Esophagus muscularis mucosa (tissue), 4 donors: ENCODE data around the gene ANTXRL. TPM values are rescaled to one million over a fixed set of nuclear protein-coding genes. Genes with fewer than 3 reads are reported as not detected.

Experiments
- DNase-seq: peaks from one replicate; pipeline ENCODE4 v3.0.0-alpha.2; 2017; ENCODE audit errors: extremely low spot score
- H3K27ac ChIP-seq, 4 donors: fragments of 200-600 bp; sonication (generic); replicated peaks in 1 of 4; 1 replicate in 3 of 4; 2 replicates in 1 of 4; pipeline ENCODE4 v1.5.1; 2016 to 2019; ENCODE audit warnings: mild to moderate bottlenecking in 1 of 4
- H3K27me3 ChIP-seq, 4 donors: fragments of 200-600 bp; sonication (generic); one replicate each; pipeline versions ENCODE4 v1.5.1 to v1.6.0; 2016 to 2019
- H3K36me3 ChIP-seq, 4 donors: fragments of 200-600 bp; sonication (generic); one replicate each; pipeline ENCODE4 v1.5.1; 2016 to 2019
- H3K4me1 ChIP-seq, 4 donors: fragments of 200-600 bp; sonication (generic); one replicate each; pipeline ENCODE4 v1.5.1; 2016 to 2019
- H3K4me3 ChIP-seq, 4 donors: fragments of 200-600 bp; sonication (generic); 1 replicate in 2 of 4; 2 replicates in 2 of 4; pipeline ENCODE4 v1.5.1; 2016 to 2019; ENCODE audit warnings: mild to moderate bottlenecking in 4 of 4, moderate library complexity in 1 of 4
- H3K9me3 ChIP-seq, 4 donors: fragments of 200-600 bp; sonication (generic); 1 replicate in 3 of 4; 2 replicates in 1 of 4; pipeline ENCODE4 v1.5.1; 2016 to 2019
- EP300 ChIP-seq: sonication (generic); formaldehyde crosslinking; IDR thresholded peaks from one replicate; pipeline ENCODE4 v1.6.1; 2017; ENCODE audit warnings: antibody characterized with exemption
- POLR2A ChIP-seq: fragments of 450-650 bp; IDR thresholded peaks from one replicate; pipeline ENCODE4 v1.6.1; 2017; ENCODE audit warnings: antibody characterized with exemption, moderate library complexity, mild to moderate bottlenecking, low read depth
- POLR2AphosphoS5 ChIP-seq, 2 donors: sonication (generic); formaldehyde crosslinking; IDR thresholded peaks; one replicate each; pipeline ENCODE4 v1.6.1; 2017; ENCODE audit warnings: antibody characterized with exemption in 2 of 2
- WGBS: methylation state at CpG from one replicate; pipeline ENCODE4 v1.1.5; 2018; 5-methylcytosine and 5-hydroxymethylcytosine counted together
- intact Hi-C: fragments of 100-400 bp; cut with DNase I; formaldehyde crosslinking; loops from one replicate; pipeline ENCODE4 v1.15.1; 2023
- total RNA-seq, 4 donors: library from RNA; depleted of rRNA; stranded (reverse); fragments of >200 nt; gene quantifications; one replicate each; pipeline versions ENCODE4 v1.1.0 to v1.2.1, GENCODE V29; 2016
- TF ChIP-seq, protein P1 (sequence below), 3 experiments: fragments of 200-600 bp in 2 of 3; fragments of 450-650 bp in 1 of 3; sonication (generic) in 2 of 3; IDR thresholded peaks; one replicate each; pipeline ENCODE4 v1.5.1; 2017 to 2019; ENCODE audit warnings: antibody characterized with exemption in 3 of 3, mild to moderate bottlenecking in 2 of 3, moderate library complexity in 1 of 3

Gene ANTXRL
- total RNA-seq, 4 donors from 2014 or later, result not detected

- Histone ChIP-seq H3K27me3 (no peaks in the 10 kb centered on the region), H3K4me3 (no peak overlapping the region), H3K36me3 (no peaks in the 10 kb centered on the region), H3K27ac (no peak overlapping the region), H3K4me1 (no peaks in the 10 kb centered on the region), H3K9me3 (no peaks in the 10 kb centered on the region)
- 95% methylated on average over 2 of the region's 2 CpGs for WGBS
- TF ChIP-seq POLR2A (no peak), POLR2AphosphoS5 (IDR thresholded peaks at IDR 0.05) (no peak), EP300 (no peak)
- TF ChIP-seq, protein P1, sequence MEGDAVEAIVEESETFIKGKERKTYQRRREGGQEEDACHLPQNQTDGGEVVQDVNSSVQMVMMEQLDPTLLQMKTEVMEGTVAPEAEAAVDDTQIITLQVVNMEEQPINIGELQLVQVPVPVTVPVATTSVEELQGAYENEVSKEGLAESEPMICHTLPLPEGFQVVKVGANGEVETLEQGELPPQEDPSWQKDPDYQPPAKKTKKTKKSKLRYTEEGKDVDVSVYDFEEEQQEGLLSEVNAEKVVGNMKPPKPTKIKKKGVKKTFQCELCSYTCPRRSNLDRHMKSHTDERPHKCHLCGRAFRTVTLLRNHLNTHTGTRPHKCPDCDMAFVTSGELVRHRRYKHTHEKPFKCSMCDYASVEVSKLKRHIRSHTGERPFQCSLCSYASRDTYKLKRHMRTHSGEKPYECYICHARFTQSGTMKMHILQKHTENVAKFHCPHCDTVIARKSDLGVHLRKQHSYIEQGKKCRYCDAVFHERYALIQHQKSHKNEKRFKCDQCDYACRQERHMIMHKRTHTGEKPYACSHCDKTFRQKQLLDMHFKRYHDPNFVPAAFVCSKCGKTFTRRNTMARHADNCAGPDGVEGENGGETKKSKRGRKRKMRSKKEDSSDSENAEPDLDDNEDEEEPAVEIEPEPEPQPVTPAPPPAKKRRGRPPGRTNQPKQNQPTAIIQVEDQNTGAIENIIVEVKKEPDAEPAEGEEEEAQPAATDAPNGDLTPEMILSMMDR (IDR thresholded peaks at IDR 0.05), result no peak
- no peak for DNase-seq
- intact Hi-C loops, result no loop called here
These were observed 31.1 kb downstream of the ANTXRL start for GRCh38 chr10:46317889-46318288.

- no peak for TF ChIP-seq POLR2AphosphoS5 (IDR thresholded peaks at IDR 0.05)
- TF ChIP-seq, protein P1 (IDR thresholded peaks at IDR 0.05), result no peak
- TF ChIP-seq POLR2A, result no peak
- no peak for TF ChIP-seq EP300
- 65% methylated on average over 4 of the region's 4 CpGs for WGBS
- H3K27me3 ChIP-seq, result no peaks in the 10 kb centered on the region
These were observed 32.0 kb downstream of the ANTXRL start for GRCh38 chr10:46318799-46319198.

DNA sequence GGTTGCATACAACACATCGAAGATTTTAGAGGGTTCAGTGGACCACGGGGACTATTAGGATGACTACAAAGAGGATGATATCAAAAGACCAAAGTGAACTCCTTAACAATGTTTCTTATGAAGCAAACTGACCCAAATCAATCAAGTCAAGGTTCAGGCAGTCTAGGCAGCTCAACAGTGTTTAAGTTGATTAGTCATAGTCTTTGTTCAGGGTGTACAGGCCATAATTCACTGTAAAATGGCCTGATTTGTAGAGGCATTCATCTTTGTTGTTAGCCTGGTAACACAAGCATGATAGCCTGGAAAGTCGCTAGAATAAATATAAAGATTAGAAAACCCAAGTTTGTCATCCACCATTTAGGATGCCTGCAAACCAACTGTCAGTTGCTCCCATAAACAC lies 32.6 kb downstream of the ANTXRL start:
- TF ChIP-seq, protein P1 (IDR thresholded peaks at IDR 0.05), result no peak
- TF ChIP-seq EP300 (no peak), POLR2A (no peak), POLR2AphosphoS5 (IDR thresholded peaks at IDR 0.05) (no peak)
- H3K9me3 ChIP-seq, result no peaks in the 10 kb centered on the region

More at GRCh38 chr10:46318799-46319198, 32.0 kb downstream of the ANTXRL start:
- H3K36me3 ChIP-seq, result no peaks in the 10 kb centered on the region
- H3K4me3 ChIP-seq, result no peak overlapping the region
- no peaks in the 10 kb centered on the region for H3K4me1 ChIP-seq
- no peak for DNase-seq
- no peaks in the 10 kb centered on the region for H3K9me3 ChIP-seq
- intact Hi-C loops, result no loop called here
- H3K27ac ChIP-seq, result no peak overlapping the region

GRCh38 chr10:46321770-46322169 lies 35.0 kb downstream of the ANTXRL start:
- Histone ChIP-seq H3K36me3 (no peaks in the 10 kb centered on the region), H3K4me3 (no peak overlapping the region), H3K27me3 (no peaks in the 10 kb centered on the region), H3K27ac (no peak overlapping the region), H3K4me1 (no peaks in the 10 kb centered on the region), H3K9me3 (no peaks in the 10 kb centered on the region)
- TF ChIP-seq EP300 (no peak), POLR2AphosphoS5 (IDR thresholded peaks at IDR 0.05) (no peak), POLR2A (no peak)
- TF ChIP-seq, protein P1 (IDR thresholded peaks at IDR 0.05), result no peak
- intact Hi-C loops, result no loop called here
- no peak for DNase-seq
- 93% methylated on average over 4 of the region's 4 CpGs for WGBS

More for the DNA sequence above, 32.6 kb downstream of the ANTXRL start:
- DNase-seq, result no peak
- Histone ChIP-seq H3K27ac (no peak overlapping the region), H3K4me3 (no peak overlapping the region), H3K36me3 (no peaks in the 10 kb centered on the region), H3K27me3 (no peaks in the 10 kb centered on the region), H3K4me1 (no peaks in the 10 kb centered on the region)
- WGBS, result 85% methylated on average over 3 of the region's 3 CpGs
- intact Hi-C loops, result no loop called here

DNA sequence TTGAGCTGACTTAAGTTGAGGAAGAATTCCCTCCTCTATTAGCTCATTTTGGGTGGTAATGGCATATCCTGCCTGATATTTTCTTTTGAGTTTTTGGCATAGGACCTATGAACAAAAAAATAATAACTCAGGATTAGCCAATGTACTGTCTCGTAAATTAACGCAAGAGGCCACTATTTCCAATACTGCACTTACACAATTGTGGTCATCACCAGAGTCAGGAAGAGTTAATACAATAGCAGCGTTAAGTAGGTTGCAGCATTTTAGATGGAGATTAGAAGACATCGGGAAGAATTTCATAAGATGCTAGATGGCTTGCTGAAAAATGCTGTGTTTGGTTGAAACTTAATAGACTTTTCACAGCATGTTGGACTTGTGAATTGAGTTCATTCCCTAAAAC lies 36.4 kb downstream of the ANTXRL start:
- H3K27me3 ChIP-seq, result no peaks in the 10 kb centered on the region
- 86% methylated on average over 4 of the region's 4 CpGs for WGBS
- no peak overlapping the region for H3K27ac ChIP-seq
- no peak overlapping the region for H3K4me3 ChIP-seq
- no peak for DNase-seq
- no peaks in the 10 kb centered on the region for H3K9me3 ChIP-seq
- no peaks in the 10 kb centered on the region for H3K4me1 ChIP-seq
- no peak for TF ChIP-seq POLR2A
- TF ChIP-seq EP300, result no peak
- TF ChIP-seq, protein P1 (IDR thresholded peaks at IDR 0.05), result no peak
- no peak for TF ChIP-seq POLR2AphosphoS5 (IDR thresholded peaks at IDR 0.05)
- intact Hi-C loops, result no loop called here
- no peaks in the 10 kb centered on the region for H3K36me3 ChIP-seq
